Mesendoderm (in vitro differentiated cells): ENCODE measurements around the gene PELI2.

Experiments used
- DNase-seq: peaks from one replicate; pipeline ENCODE4 v3.0.0; 2013
- H2AK5ac ChIP-seq: 2 replicates; pipeline ENCODE4 v1.6.1; 2013; ENCODE audit warnings: low read length, inconsistent platforms
- H2BK120ac ChIP-seq: 2 replicates; pipeline ENCODE4 v1.6.1; 2013; ENCODE audit warnings: low read depth, mild to moderate bottlenecking, low read length, moderate library complexity, mixed read lengths
- H2BK15ac ChIP-seq: replicated peaks from 2 replicates; pipeline ENCODE4 v1.6.1; 2013; ENCODE audit warnings: low read depth, mild to moderate bottlenecking, moderate library complexity
- H2BK5ac ChIP-seq: 2 replicates; pipeline ENCODE4 v1.6.1; 2013; ENCODE audit warnings: low read length, inconsistent platforms
- H3K18ac ChIP-seq: 2 replicates; pipeline ENCODE4 v1.6.1; 2013; ENCODE audit warnings: mild to moderate bottlenecking, low read length, mixed read lengths
- H3K23ac ChIP-seq: one replicate; pipeline ENCODE4 v1.6.1; 2013; ENCODE audit warnings: low read length
- H3K27ac ChIP-seq: 2 replicates; pipeline ENCODE4 v1.5.1; 2013; ENCODE audit warnings: low read depth, mild to moderate bottlenecking, inconsistent platforms, low read length, moderate library complexity
- H3K27me3 ChIP-seq: 2 replicates; pipeline ENCODE4 v1.6.1; 2013; ENCODE audit warnings: low read length, control low read depth, mild to moderate bottlenecking, inconsistent platforms; ENCODE audit not compliant: insufficient read depth, poor library complexity
- H3K36me3 ChIP-seq: 2 replicates; pipeline ENCODE4 v1.6.1; 2013; ENCODE audit warnings: low read length, inconsistent platforms; ENCODE audit not compliant: control insufficient read depth, insufficient read depth
- H3K4ac ChIP-seq: one replicate; pipeline ENCODE4 v1.6.1; 2013; ENCODE audit warnings: low read depth, mild to moderate bottlenecking, low read length, moderate library complexity
- H3K4me1 ChIP-seq: 2 replicates; pipeline ENCODE4 v1.6.1; 2013; ENCODE audit warnings: low read depth, low read length, inconsistent platforms; ENCODE audit not compliant: control insufficient read depth
- H3K4me2 ChIP-seq: 2 replicates; pipeline ENCODE4 v1.6.1; 2013; ENCODE audit warnings: low read length
- H3K4me3 ChIP-seq: 2 replicates; pipeline ENCODE4 v1.5.1; 2013; ENCODE audit warnings: mild to moderate bottlenecking, low read length
- H3K56ac ChIP-seq: one replicate; pipeline ENCODE4 v1.6.1; 2013; ENCODE audit warnings: low read length
- H3K79me1 ChIP-seq: 2 replicates; pipeline ENCODE4 v1.6.1; 2013; ENCODE audit warnings: low read length, inconsistent platforms
- H3K79me2 ChIP-seq: 2 replicates; pipeline ENCODE4 v1.6.1; 2013; ENCODE audit warnings: mild to moderate bottlenecking, low read length; ENCODE audit not compliant: control insufficient read depth, insufficient read depth
- H3K9ac ChIP-seq: 2 replicates; pipeline ENCODE4 v1.6.1; 2013; ENCODE audit warnings: low read length, inconsistent platforms
- H4K5ac ChIP-seq: one replicate; pipeline ENCODE4 v1.6.1; 2013; ENCODE audit warnings: low read length
- H4K8ac ChIP-seq: one replicate; pipeline ENCODE4 v1.6.1; 2013; ENCODE audit warnings: low read depth, mild to moderate bottlenecking, control low read depth, low read length, moderate library complexity
- WGBS: extraction: QIAGEN DNeasy Blood & Tissue Kit; methylation state at CpG from one replicate; pipeline ENCODE4 v1.1.7; 2013; ENCODE audit warnings: low lambda C conversion rate, missing lambda C conversion rate; ENCODE audit not compliant: insufficient coverage; ENCODE audit errors: extremely low coverage; 5-methylcytosine and 5-hydroxymethylcytosine counted together

PELI2 gene

GRCh38 chr14:56085471-56085870, 32.7 kb upstream of the PELI2 start:
- Histone ChIP-seq H4K8ac (no peak overlapping the region), H3K27me3 (no peaks in the 10 kb centered on the region), H2BK120ac (no peak overlapping the region), H2BK5ac (no peak overlapping the region), H3K18ac (no peak overlapping the region), H2AK5ac (no peak overlapping the region), H3K4me3 (no peak overlapping the region), H3K79me2 (no peaks in the 10 kb centered on the region), H2BK15ac (no peak overlapping the region), H3K79me1 (no peaks in the 10 kb centered on the region), H3K23ac (no peak overlapping the region), H3K36me3 (no peaks in the 10 kb centered on the region), H3K56ac (no peak overlapping the region), H3K9ac (no peak overlapping the region), H3K4me2 (no peak overlapping the region), H3K4me1 (peaks cover 11% of the 10 kb centered on the region), H4K5ac (no peak overlapping the region), H3K4ac (no peak overlapping the region), H3K27ac (no peak overlapping the region)
- DNase-seq, result no peak
- WGBS, result no CpG with 5 or more reads among the region's 4 CpGs

GRCh38 chr14:56087671-56088471, 30.3 kb upstream of the PELI2 start:
- no peaks in the 10 kb centered on the region for H3K79me2 ChIP-seq
- H3K4ac ChIP-seq, result peak overlapping the region; percentile 62
- peak overlapping the region; percentile 9 for H3K18ac ChIP-seq
- H3K27me3 ChIP-seq, result no peaks in the 10 kb centered on the region
- H4K8ac ChIP-seq, result no peak overlapping the region
- H3K36me3 ChIP-seq, result no peaks in the 10 kb centered on the region
- H3K4me2 ChIP-seq, result no peak overlapping the region
- no peak overlapping the region for H3K9ac ChIP-seq
- H2BK120ac ChIP-seq, result no peak overlapping the region
- H3K23ac ChIP-seq, result peak overlapping the region; percentile 73
- H3K79me1 ChIP-seq, result no peaks in the 10 kb centered on the region
- peaks cover 9% of the 10 kb centered on the region for H3K4me1 ChIP-seq
- no peak overlapping the region for H3K27ac ChIP-seq
- H2BK15ac ChIP-seq, result no peak overlapping the region
- no peak for DNase-seq
- no peak overlapping the region for H3K56ac ChIP-seq
- H2AK5ac ChIP-seq, result no peak overlapping the region
- no peak overlapping the region for H4K5ac ChIP-seq
- no peak overlapping the region for H3K4me3 ChIP-seq
- peak overlapping the region; percentile 29 for H2BK5ac ChIP-seq
- WGBS, result no CpG with 5 or more reads among the region's 11 CpGs

- no peak overlapping the region for H3K23ac ChIP-seq
- H2BK120ac ChIP-seq, result no peak overlapping the region
- H2BK5ac ChIP-seq, result no peak overlapping the region
- H3K36me3 ChIP-seq, result no peaks in the 10 kb centered on the region
- peaks cover 9% of the 10 kb centered on the region for H3K4me1 ChIP-seq
- no peak overlapping the region for H2AK5ac ChIP-seq
- no peak overlapping the region for H3K9ac ChIP-seq
- no peak overlapping the region for H4K8ac ChIP-seq
- H3K4me3 ChIP-seq, result no peak overlapping the region
- no peak for DNase-seq
- no peak overlapping the region for H3K27ac ChIP-seq
- no peak overlapping the region for H3K4ac ChIP-seq
- no peak overlapping the region for H4K5ac ChIP-seq
- H3K18ac ChIP-seq, result no peak overlapping the region
- no peaks in the 10 kb centered on the region for H3K79me2 ChIP-seq
- H3K27me3 ChIP-seq, result no peaks in the 10 kb centered on the region
- no peaks in the 10 kb centered on the region for H3K79me1 ChIP-seq
- no peak overlapping the region for H3K4me2 ChIP-seq
- H2BK15ac ChIP-seq, result no peak overlapping the region
- no CpG with 5 or more reads among the region's 3 CpGs for WGBS
- H3K56ac ChIP-seq, result no peak overlapping the region
These were observed 29.3 kb upstream of the PELI2 start for GRCh38 chr14:56088941-56089340.

GRCh38 chr14:56092763-56093162, 25.4 kb upstream of the PELI2 start:
- H4K5ac ChIP-seq, result no peak overlapping the region
- no peaks in the 10 kb centered on the region for H3K36me3 ChIP-seq
- no peak overlapping the region for H2BK5ac ChIP-seq
- H4K8ac ChIP-seq, result no peak overlapping the region
- H3K4me2 ChIP-seq, result no peak overlapping the region
- H2BK120ac ChIP-seq, result no peak overlapping the region
- H3K79me1 ChIP-seq, result no peaks in the 10 kb centered on the region
- no peak overlapping the region for H3K56ac ChIP-seq
- no peak for DNase-seq
- no peak overlapping the region for H3K4me3 ChIP-seq
- H2AK5ac ChIP-seq, result no peak overlapping the region
- H3K9ac ChIP-seq, result no peak overlapping the region
- H3K27me3 ChIP-seq, result no peaks in the 10 kb centered on the region
- no peaks in the 10 kb centered on the region for H3K79me2 ChIP-seq
- no peak overlapping the region for H3K23ac ChIP-seq
- H3K18ac ChIP-seq, result no peak overlapping the region
- H3K4ac ChIP-seq, result no peak overlapping the region
- H2BK15ac ChIP-seq, result no peak overlapping the region
- WGBS, result no CpG with 5 or more reads among the region's 1 CpG
- peaks cover 8% of the 10 kb centered on the region for H3K4me1 ChIP-seq
- no peak overlapping the region for H3K27ac ChIP-seq

GRCh38 chr14:56094076-56094475, 24.1 kb upstream of the PELI2 start:
- H4K5ac ChIP-seq, result no peak overlapping the region
- no peak overlapping the region for H2BK5ac ChIP-seq
- no peak overlapping the region for H2BK15ac ChIP-seq
- no peak overlapping the region for H3K4me3 ChIP-seq
- no peak overlapping the region for H3K9ac ChIP-seq
- H3K79me2 ChIP-seq, result no peaks in the 10 kb centered on the region
- H3K18ac ChIP-seq, result no peak overlapping the region
- H3K4me2 ChIP-seq, result no peak overlapping the region
- peak overlapping the region; percentile 12 for H2BK120ac ChIP-seq
- no peaks in the 10 kb centered on the region for H3K36me3 ChIP-seq
- no peak for DNase-seq
- no peak overlapping the region for H2AK5ac ChIP-seq
- H3K56ac ChIP-seq, result no peak overlapping the region
- peaks cover 2% of the 10 kb centered on the region for H3K4me1 ChIP-seq
- no CpG with 5 or more reads among the region's 4 CpGs for WGBS
- no peak overlapping the region for H3K27ac ChIP-seq
- no peak overlapping the region for H3K23ac ChIP-seq
- no peaks in the 10 kb centered on the region for H3K79me1 ChIP-seq
- H3K27me3 ChIP-seq, result no peaks in the 10 kb centered on the region
- H3K4ac ChIP-seq, result no peak overlapping the region
- H4K8ac ChIP-seq, result no peak overlapping the region

GRCh38 chr14:56098021-56098420, 20.2 kb upstream of the PELI2 start:
- Histone ChIP-seq H3K9ac (no peak overlapping the region), H3K79me2 (no peaks in the 10 kb centered on the region), H2BK15ac (no peak overlapping the region), H3K79me1 (no peaks in the 10 kb centered on the region), H3K27me3 (no peaks in the 10 kb centered on the region), H3K4me2 (no peak overlapping the region), H3K4me1 (peaks cover 2% of the 10 kb centered on the region), H3K56ac (no peak overlapping the region), H3K36me3 (no peaks in the 10 kb centered on the region), H3K27ac (no peak overlapping the region), H3K4ac (no peak overlapping the region), H2AK5ac (no peak overlapping the region), H3K23ac (no peak overlapping the region), H3K18ac (no peak overlapping the region), H4K8ac (no peak overlapping the region), H4K5ac (no peak overlapping the region), H2BK5ac (no peak overlapping the region), H3K4me3 (no peak overlapping the region), H2BK120ac (no peak overlapping the region)
- WGBS, result no CpG with 5 or more reads among the region's 1 CpG
- peak; percentile 43 for DNase-seq
